ENCODE data around the gene SUDS3.

SUDS3 gene

DNA sequence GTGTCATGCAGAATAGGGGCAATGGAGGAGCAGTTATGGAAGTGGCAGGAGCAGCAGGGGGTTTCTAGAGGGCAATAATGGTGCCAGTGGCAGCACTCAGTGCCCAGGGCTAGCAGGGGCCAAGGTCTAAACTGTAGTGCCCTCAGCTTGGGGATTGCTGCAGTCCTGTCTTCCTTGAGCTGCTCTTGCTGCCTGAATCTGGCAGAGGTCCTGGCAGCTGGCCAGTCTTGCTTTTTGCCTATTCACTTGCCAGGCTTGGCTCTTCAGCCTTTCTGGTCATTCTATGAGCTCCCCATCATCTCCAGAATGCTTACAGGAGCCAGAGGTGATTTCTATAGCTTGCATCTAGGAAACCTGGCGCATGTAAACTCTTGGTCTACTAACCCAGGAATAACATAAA is 72.0 kb downstream of the SUDS3 start:
- no peak for DNase-seq (ENCODE audit: low read depth)

DNA sequence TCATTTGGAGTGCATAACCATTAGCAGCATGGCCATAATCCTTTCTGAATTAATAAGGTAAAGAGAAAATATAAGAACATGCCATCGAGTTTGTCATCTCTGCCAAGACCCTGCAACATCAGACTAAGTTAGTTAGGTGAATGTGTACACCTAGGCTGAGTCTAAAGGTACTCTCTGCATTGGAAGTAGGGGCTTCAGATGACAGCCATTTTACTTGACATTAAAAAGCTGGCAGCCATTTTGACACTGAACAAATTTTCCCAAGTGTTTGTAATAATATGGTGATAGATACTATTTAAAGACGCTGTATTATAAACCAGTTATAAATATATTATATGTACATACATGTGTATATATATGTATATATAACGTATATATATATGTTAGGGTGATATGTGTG is 79.0 kb downstream of the SUDS3 start:
- DNase-seq (ENCODE audit: low read depth), result no peak

DNA sequence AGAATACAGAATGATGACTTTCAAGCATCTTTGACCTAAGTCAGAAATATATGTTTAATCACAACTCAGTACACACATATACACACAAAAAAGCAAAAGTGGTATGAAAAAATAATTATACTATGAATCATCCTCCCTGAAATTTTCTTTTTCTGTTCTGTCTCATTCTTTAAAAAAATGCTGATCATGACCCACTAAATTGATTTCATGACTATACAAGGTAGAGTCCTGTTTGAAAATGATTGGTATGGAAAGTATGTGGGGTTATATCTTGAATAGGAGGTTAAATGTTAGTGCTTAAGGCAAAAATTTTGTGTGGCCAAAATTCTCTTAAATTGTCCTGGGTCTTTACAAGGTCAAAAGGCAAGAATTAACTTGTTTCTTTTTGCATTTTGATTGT is 80.4 kb downstream of the SUDS3 start:
- DNase-seq (ENCODE audit: low read depth), result no peak

DNA sequence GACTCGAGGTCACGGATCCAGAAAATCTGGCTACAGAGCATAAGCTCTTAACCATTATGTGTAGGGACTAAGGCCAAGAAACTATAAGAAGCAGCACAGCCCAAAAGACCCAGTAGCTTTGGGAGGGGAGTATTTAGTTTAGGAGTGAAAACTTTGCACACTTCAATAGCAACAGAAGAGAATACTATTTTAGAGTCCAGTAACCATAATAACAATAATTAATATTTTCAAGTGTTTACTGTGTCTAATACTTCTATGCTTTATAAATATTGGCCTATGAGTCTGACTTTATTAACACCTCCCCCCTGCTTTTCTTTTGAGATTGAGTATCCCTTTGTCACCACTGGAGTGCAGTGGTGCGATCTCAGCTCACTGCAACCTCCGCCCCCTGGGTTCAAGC is 82.8 kb downstream of the SUDS3 start:
- DNase-seq (ENCODE audit: low read depth), result no peak

DNA sequence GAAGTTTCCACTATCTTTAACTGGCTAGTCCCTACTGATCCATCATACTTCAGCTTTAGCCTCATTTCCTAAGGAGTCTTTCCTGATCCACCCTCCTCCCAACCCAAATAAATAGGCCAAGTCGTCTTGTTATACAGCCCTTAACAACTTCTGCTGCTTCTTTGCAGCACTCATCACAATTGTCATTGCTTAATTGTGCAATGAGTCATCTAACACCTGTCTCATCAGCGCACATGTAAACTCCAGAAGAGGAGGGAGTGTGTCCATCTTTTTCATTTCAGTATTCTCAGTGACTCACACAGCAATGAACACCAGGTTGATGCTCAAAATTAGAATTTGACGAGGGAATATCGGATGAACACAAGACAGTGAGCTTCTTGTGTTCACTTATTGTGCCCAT is 87.3 kb downstream of the SUDS3 start:
- no peak for DNase-seq (ENCODE audit: low read depth)

DNA sequence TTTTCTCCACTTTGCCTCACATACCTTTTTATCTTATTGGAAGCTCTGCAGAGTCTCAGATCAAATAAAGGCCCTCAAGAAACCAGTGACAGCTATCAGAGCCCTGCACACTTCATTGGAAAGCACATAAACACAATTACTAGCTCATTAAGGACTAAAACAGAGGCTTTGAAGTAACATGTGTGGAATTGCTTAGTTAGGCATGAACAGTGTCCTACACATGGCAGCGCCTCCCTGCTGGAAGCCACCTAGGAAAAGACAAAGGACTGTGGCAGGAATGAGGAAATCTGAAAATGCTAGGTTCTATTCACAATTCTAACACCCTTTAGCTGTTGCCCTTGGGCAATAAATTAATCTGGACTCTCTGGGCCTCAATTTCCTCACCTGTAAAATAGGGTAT is 89.4 kb downstream of the SUDS3 start:
- no peak for DNase-seq (ENCODE audit: low read depth)
